Measurements from ENCODE around the gene TMEM86B.
"Not testable (repeated sequence)": the region's sequence is repeated elsewhere in the genome, so short reads cannot be mapped to it uniquely, and the experiment has no call there.

DNA sequence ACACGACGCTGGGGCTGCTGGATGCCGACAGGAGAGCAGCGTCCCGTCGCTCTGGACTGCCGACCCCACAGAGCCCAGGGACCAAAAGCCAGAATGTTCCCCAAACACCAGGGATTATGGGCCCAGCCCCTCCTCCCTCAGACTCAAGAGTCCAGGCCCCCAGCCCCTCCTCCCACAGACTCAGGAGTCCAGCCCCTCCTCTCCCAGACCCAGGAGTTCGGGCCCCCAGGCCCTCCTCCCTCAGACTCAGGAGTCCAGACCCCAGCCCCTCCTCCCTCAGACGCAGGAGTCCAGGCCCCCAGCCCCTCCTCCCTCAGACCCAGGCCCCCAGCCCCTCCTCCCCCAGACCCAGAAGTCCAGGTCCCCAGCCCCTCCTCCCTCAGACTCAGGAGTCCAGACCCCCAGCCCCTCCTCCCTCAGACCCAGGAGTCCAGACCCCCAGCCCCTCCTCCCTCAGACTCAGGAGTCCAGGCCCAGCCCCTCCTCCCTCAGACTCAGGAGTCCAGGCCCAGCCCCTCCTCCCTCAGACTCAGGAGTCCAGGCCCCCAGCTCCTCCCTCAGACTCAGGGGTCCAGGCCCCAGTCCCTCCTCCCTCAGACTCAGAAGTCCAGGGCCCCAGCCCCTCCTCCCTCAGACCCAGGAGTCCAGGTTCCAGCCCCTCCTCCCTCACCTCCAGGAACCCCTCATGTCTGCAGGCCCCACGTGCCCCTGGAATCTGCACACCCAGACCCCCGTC is 3.7 kb downstream of the TMEM86B start:
- TF ChIP-seq, protein P1, sequence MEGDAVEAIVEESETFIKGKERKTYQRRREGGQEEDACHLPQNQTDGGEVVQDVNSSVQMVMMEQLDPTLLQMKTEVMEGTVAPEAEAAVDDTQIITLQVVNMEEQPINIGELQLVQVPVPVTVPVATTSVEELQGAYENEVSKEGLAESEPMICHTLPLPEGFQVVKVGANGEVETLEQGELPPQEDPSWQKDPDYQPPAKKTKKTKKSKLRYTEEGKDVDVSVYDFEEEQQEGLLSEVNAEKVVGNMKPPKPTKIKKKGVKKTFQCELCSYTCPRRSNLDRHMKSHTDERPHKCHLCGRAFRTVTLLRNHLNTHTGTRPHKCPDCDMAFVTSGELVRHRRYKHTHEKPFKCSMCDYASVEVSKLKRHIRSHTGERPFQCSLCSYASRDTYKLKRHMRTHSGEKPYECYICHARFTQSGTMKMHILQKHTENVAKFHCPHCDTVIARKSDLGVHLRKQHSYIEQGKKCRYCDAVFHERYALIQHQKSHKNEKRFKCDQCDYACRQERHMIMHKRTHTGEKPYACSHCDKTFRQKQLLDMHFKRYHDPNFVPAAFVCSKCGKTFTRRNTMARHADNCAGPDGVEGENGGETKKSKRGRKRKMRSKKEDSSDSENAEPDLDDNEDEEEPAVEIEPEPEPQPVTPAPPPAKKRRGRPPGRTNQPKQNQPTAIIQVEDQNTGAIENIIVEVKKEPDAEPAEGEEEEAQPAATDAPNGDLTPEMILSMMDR (IDR thresholded peaks at IDR 0.05) = not testable (repeated sequence)
- not testable (repeated sequence) for TF ChIP-seq POLR2A (IDR thresholded peaks at IDR 0.05)
